Measurements from ENCODE around the gene CASP3.
"Not testable (repeated sequence)": the region's sequence is repeated elsewhere in the genome, so short reads cannot be mapped to it uniquely, and the experiment has no call there.

The CASP3 gene

GRCh38 chr4:184636144-184636543 is 13.1 kb downstream of the CASP3 start:
- H3K9me3 ChIP-seq, result no peaks in the 10 kb centered on the region

GRCh38 chr4:184635381-184635780 is 13.9 kb downstream of the CASP3 start:
- Histone ChIP-seq H3K9me3 (no peaks in the 10 kb centered on the region), H3K27me3 (ENCODE audit: low read depth) (no peaks in the 10 kb centered on the region), H3K4me3 (no peak overlapping the region), H3K36me3 (replicated peaks) (peaks cover 40% of the 10 kb centered on the region), H3K4me1 (no peaks in the 10 kb centered on the region)
- DNase-seq (ENCODE audit: low spot score in 2 of 2), result no peak
- in situ Hi-C loops (cut with MboI; ENCODE audit: low sequenced_read_pairs), result no loop called here

More at GRCh38 chr4:184636144-184636543, 13.1 kb downstream of the CASP3 start:
- DNase-seq (ENCODE audit: low spot score in 2 of 2), result no peak
- Histone ChIP-seq H3K4me3 (no peak overlapping the region), H3K27me3 (ENCODE audit: low read depth) (no peaks in the 10 kb centered on the region), H3K36me3 (replicated peaks) (peaks cover 32% of the 10 kb centered on the region), H3K4me1 (no peaks in the 10 kb centered on the region)
- in situ Hi-C loops (cut with MboI; ENCODE audit: low sequenced_read_pairs), result no loop called here

GRCh38 chr4:184632842-184633241 is 16.4 kb downstream of the CASP3 start:
- Histone ChIP-seq H3K4me1 (no peaks in the 10 kb centered on the region), H3K4me3 (no peak overlapping the region), H3K36me3 (replicated peaks) (peaks cover 50% of the 10 kb centered on the region), H3K9me3 (no peaks in the 10 kb centered on the region), H3K27me3 (ENCODE audit: low read depth) (no peaks in the 10 kb centered on the region)
- in situ Hi-C loops (cut with MboI; ENCODE audit: low sequenced_read_pairs), result no loop called here
- no peak for DNase-seq (ENCODE audit: low spot score in 2 of 2)

- Histone ChIP-seq H3K36me3 (replicated peaks) (peaks cover 32% of the 10 kb centered on the region), H3K27me3 (ENCODE audit: low read depth) (no peaks in the 10 kb centered on the region), H3K4me3 (no peak overlapping the region), H3K9me3 (no peaks in the 10 kb centered on the region), H3K4me1 (no peaks in the 10 kb centered on the region)
- in situ Hi-C loops (cut with MboI; ENCODE audit: low sequenced_read_pairs), result no loop called here
- DNase-seq (ENCODE audit: low spot score in 2 of 2), result no peak
These were observed 21.1 kb downstream of the CASP3 start for GRCh38 chr4:184628103-184628502.

GRCh38 chr4:184625783-184626596 is 23.3 kb downstream of the CASP3 start:
- H3K9me3 ChIP-seq; H3K4me1 ChIP-seq; H3K4me3 ChIP-seq; H3K27me3 ChIP-seq (ENCODE audit: low read depth); DNase-seq (ENCODE audit: low spot score in 2 of 2); in situ Hi-C loops (cut with MboI; ENCODE audit: low sequenced_read_pairs): not testable (repeated sequence)
- peaks cover 30% of the 10 kb centered on the region for H3K36me3 ChIP-seq (replicated peaks)

- Histone ChIP-seq H3K4me1 (no peaks in the 10 kb centered on the region), H3K27me3 (ENCODE audit: low read depth) (no peaks in the 10 kb centered on the region), H3K36me3 (replicated peaks) (peaks cover 21% of the 10 kb centered on the region), H3K4me3 (no peak overlapping the region), H3K9me3 (no peaks in the 10 kb centered on the region)
- DNase-seq (ENCODE audit: low spot score in 2 of 2), result no peak
- in situ Hi-C loops (cut with MboI; ENCODE audit: low sequenced_read_pairs), result no loop called here
These were observed 24.2 kb downstream of the CASP3 start for GRCh38 chr4:184624972-184625554.

GRCh38 chr4:184624504-184624903 is 24.7 kb downstream of the CASP3 start:
- H3K4me3 ChIP-seq; in situ Hi-C loops (cut with MboI; ENCODE audit: low sequenced_read_pairs); H3K9me3 ChIP-seq; DNase-seq (ENCODE audit: low spot score in 2 of 2); H3K27me3 ChIP-seq (ENCODE audit: low read depth); H3K4me1 ChIP-seq: not testable (repeated sequence)
- H3K36me3 ChIP-seq (replicated peaks), result peaks cover 15% of the 10 kb centered on the region

- no peak overlapping the region for H3K4me3 ChIP-seq
- in situ Hi-C loops (cut with MboI; ENCODE audit: low sequenced_read_pairs), result no loop called here
- H3K36me3 ChIP-seq (replicated peaks), result no peaks in the 10 kb centered on the region
- no peak for DNase-seq (ENCODE audit: low spot score in 2 of 2)
- no peaks in the 10 kb centered on the region for H3K27me3 ChIP-seq (ENCODE audit: low read depth)
- no peaks in the 10 kb centered on the region for H3K4me1 ChIP-seq
- H3K9me3 ChIP-seq, result no peaks in the 10 kb centered on the region
These were observed 27.7 kb downstream of the CASP3 start for GRCh38 chr4:184621518-184621917.

GRCh38 chr4:184620212-184620867 is 28.9 kb downstream of the CASP3 start:
- no peaks in the 10 kb centered on the region for H3K36me3 ChIP-seq (replicated peaks)
- H3K27me3 ChIP-seq (ENCODE audit: low read depth), result no peaks in the 10 kb centered on the region
- no peaks in the 10 kb centered on the region for H3K4me1 ChIP-seq
- in situ Hi-C loops (cut with MboI; ENCODE audit: low sequenced_read_pairs), result no loop called here
- no peak for DNase-seq (ENCODE audit: low spot score in 2 of 2)
- no peaks in the 10 kb centered on the region for H3K9me3 ChIP-seq
- no peak overlapping the region for H3K4me3 ChIP-seq

- H3K4me3 ChIP-seq, result no peak overlapping the region
- H3K27me3 ChIP-seq (ENCODE audit: low read depth), result no peaks in the 10 kb centered on the region
- H3K9me3 ChIP-seq, result no peaks in the 10 kb centered on the region
- DNase-seq (ENCODE audit: low spot score in 2 of 2), result peak in 1 of 2 experiments; percentile 10
- in situ Hi-C loops (cut with MboI; ENCODE audit: low sequenced_read_pairs), result no loop called here
- H3K4me1 ChIP-seq, result no peaks in the 10 kb centered on the region
- no peaks in the 10 kb centered on the region for H3K36me3 ChIP-seq (replicated peaks)
These were observed 31.5 kb downstream of the CASP3 start for GRCh38 chr4:184617600-184618196.

- H3K4me3 ChIP-seq, result no peak overlapping the region
- in situ Hi-C loops (cut with MboI; ENCODE audit: low sequenced_read_pairs), result no loop called here
These were observed 32.4 kb downstream of the CASP3 start for GRCh38 chr4:184616633-184617551.

GRCh38 chr4:184616168-184616567 is 33.1 kb downstream of the CASP3 start:
- H3K36me3 ChIP-seq (replicated peaks); H3K27me3 ChIP-seq (ENCODE audit: low read depth); H3K9me3 ChIP-seq; H3K4me3 ChIP-seq; in situ Hi-C loops (cut with MboI; ENCODE audit: low sequenced_read_pairs); DNase-seq (ENCODE audit: low spot score in 2 of 2); H3K4me1 ChIP-seq: not testable (repeated sequence)

More at GRCh38 chr4:184616633-184617551, 32.4 kb downstream of the CASP3 start:
- Histone ChIP-seq H3K27me3 (ENCODE audit: low read depth) (no peaks in the 10 kb centered on the region), H3K4me1 (no peaks in the 10 kb centered on the region), H3K36me3 (replicated peaks) (no peaks in the 10 kb centered on the region), H3K9me3 (no peaks in the 10 kb centered on the region)
- DNase-seq (ENCODE audit: low spot score in 2 of 2), result no peak

GRCh38 chr4:184614509-184614908 is 34.7 kb downstream of the CASP3 start:
- H3K27me3 ChIP-seq (ENCODE audit: low read depth), result no peaks in the 10 kb centered on the region
- H3K36me3 ChIP-seq (replicated peaks), result no peaks in the 10 kb centered on the region
- no peaks in the 10 kb centered on the region for H3K9me3 ChIP-seq
- H3K4me1 ChIP-seq, result no peaks in the 10 kb centered on the region
- in situ Hi-C loops (cut with MboI; ENCODE audit: low sequenced_read_pairs), result no loop called here
- DNase-seq (ENCODE audit: low spot score in 2 of 2), result no peak
- no peak overlapping the region for H3K4me3 ChIP-seq
